A549 (cell line): ENCODE measurements around the gene ZNF586.

Experiments used
- PBX3 ChIP-seq: IDR thresholded peaks from 2 replicates; pipeline ENCODE4 v1.6.1; 2012
- POLR2A ChIP-seq: IDR thresholded peaks from 2 replicates; pipeline ENCODE4 v1.6.1; 2012; ENCODE audit warnings: mild to moderate bottlenecking, low read length
- RAD21 ChIP-seq, 2 experiments: fragments of >200 bp in 1 of 2; sonication (Bioruptor Twin) in 1 of 2; formaldehyde crosslinking in 1 of 2; IDR thresholded peaks in 1 of 2; conservative IDR thresholded peaks in 1 of 2; 2 replicates in 1 of 2; 3 replicates in 1 of 2; pipeline ENCODE4 v1.6.1; 2012 to 2018; ENCODE audit warnings: inconsistent platforms in 1 of 2
- RNF2 ChIP-seq: fragments of 200-600 bp; sonication (generic); IDR thresholded peaks from 2 replicates; pipeline ENCODE4 v1.6.1; 2016; ENCODE audit warnings: low read depth, mild to moderate bottlenecking, antibody characterized with exemption, moderate library complexity, borderline replicate concordance
- TF ChIP-seq, protein P1 (sequence below): fragments of >200 bp; sonication (Bioruptor Twin); formaldehyde crosslinking; IDR thresholded peaks from 3 replicates; pipeline ENCODE4 v1.5.1; 2016

DNA sequence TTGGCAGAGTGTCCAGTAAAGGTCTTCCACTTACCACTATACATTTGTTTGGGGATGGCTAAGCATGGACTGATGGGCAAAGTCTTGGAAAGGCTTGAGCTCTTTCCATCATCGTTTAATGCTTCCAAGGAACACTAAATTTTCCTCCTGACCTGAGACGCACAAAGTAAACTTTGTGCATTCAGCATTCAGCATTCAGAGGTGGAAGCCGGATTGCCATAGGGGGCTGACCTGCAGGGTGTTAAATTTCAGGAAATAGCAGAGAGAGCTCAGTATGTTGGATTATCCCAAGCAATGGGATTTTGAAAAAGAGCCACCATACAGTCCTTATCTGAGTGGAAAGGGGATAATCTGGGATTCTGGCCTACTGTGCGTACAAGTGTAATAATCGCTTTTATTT is 31.2 kb downstream of the ZNF586 start:
- TF ChIP-seq POLR2A (no peak), RAD21 (conservative IDR thresholded peaks at IDR 0.05 in 1 of 2, IDR thresholded peaks at IDR 0.05 in 1 of 2) (no peak), PBX3 (no peak), RNF2 (no peak)
- TF ChIP-seq, protein P1, sequence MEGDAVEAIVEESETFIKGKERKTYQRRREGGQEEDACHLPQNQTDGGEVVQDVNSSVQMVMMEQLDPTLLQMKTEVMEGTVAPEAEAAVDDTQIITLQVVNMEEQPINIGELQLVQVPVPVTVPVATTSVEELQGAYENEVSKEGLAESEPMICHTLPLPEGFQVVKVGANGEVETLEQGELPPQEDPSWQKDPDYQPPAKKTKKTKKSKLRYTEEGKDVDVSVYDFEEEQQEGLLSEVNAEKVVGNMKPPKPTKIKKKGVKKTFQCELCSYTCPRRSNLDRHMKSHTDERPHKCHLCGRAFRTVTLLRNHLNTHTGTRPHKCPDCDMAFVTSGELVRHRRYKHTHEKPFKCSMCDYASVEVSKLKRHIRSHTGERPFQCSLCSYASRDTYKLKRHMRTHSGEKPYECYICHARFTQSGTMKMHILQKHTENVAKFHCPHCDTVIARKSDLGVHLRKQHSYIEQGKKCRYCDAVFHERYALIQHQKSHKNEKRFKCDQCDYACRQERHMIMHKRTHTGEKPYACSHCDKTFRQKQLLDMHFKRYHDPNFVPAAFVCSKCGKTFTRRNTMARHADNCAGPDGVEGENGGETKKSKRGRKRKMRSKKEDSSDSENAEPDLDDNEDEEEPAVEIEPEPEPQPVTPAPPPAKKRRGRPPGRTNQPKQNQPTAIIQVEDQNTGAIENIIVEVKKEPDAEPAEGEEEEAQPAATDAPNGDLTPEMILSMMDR = no peak
